ENCODE measurements around the gene SCUBE1.

GRCh38 chr22:43256569-43256968 lies 86.6 kb downstream of the SCUBE1 start:
- no peak for TF ChIP-seq POLR2A (IDR thresholded peaks at IDR 0.05; ENCODE audit: low read depth, low read length)
- no peak for TF ChIP-seq CTCF (conservative IDR thresholded peaks at IDR 0.05; ENCODE audit: low read depth, low read length)
- no peak for TF ChIP-seq USF2 (IDR thresholded peaks at IDR 0.05; ENCODE audit: low read depth, low read length)
- no peak for TF ChIP-seq RAD21 (IDR thresholded peaks at IDR 0.05; ENCODE audit: low read length)
- TF ChIP-seq RFX5 (IDR thresholded peaks at IDR 0.05; ENCODE audit: low read depth, low read length), result no peak

Data from IMR-90 (cell line).